Neural crest cell (in vitro differentiated cells): ENCODE data around the gene SHISA8. TPM values are rescaled to one million over a fixed set of nuclear protein-coding genes. Genes with fewer than 3 reads are reported as not detected.

Experiments used
- DNase-seq: peaks from one replicate; pipeline ENCODE4 v3.0.0; 2021; ENCODE audit warnings: low read depth, mixed read lengths, low spot score
- H3K27ac Mint-ChIP-seq: one replicate; pipeline ENCODE4 v1.8.0; 2021; ENCODE audit warnings: mild to moderate bottlenecking, mixed read lengths; ENCODE audit not compliant: unreplicated experiment
- H3K27me3 Mint-ChIP-seq: 2 replicates; pipeline ENCODE4 v1.8.0; 2021; ENCODE audit warnings: low read depth, mild to moderate bottlenecking, mixed read lengths
- H3K36me3 Mint-ChIP-seq: 2 replicates; pipeline ENCODE4 v1.8.0; 2021; ENCODE audit warnings: low read depth, mild to moderate bottlenecking, mixed read lengths
- H3K4me1 Mint-ChIP-seq: 2 replicates; pipeline ENCODE4 v1.8.0; 2021; ENCODE audit warnings: mixed read lengths
- H3K4me3 Mint-ChIP-seq: one replicate; pipeline ENCODE4 v1.8.0; 2021; ENCODE audit warnings: mild to moderate bottlenecking, mixed read lengths
- H3K9me3 Mint-ChIP-seq: 2 replicates; pipeline ENCODE4 v1.8.0; 2021; ENCODE audit warnings: mixed read lengths
- CTCF ChIP-seq: fragments of 200-600 bp; sonication (generic); conservative IDR thresholded peaks from 2 replicates; pipeline ENCODE4 v1.5.0; 2021; ENCODE audit warnings: antibody characterized with exemption, mild to moderate bottlenecking
- total RNA-seq: library from RNA; stranded (reverse); gene quantifications from 2 replicates; pipeline ENCODE4 v1.2.1, GENCODE V29; 2021

The SHISA8 gene
- total RNA-seq, 1 donor from 2014 or later = 0.19 TPM

GRCh38 chr22:41883400-41883799 is 31.5 kb downstream of the SHISA8 start:
- no peaks in the 10 kb centered on the region for H3K9me3 Mint-ChIP-seq
- no peak for TF ChIP-seq CTCF
- peaks cover 33% of the 10 kb centered on the region for H3K36me3 Mint-ChIP-seq
- no peak overlapping the region for H3K4me3 Mint-ChIP-seq
- DNase-seq = no peak
- H3K27ac Mint-ChIP-seq = no peak overlapping the region
- no peaks in the 10 kb centered on the region for H3K27me3 Mint-ChIP-seq
- no peaks in the 10 kb centered on the region for H3K4me1 Mint-ChIP-seq

GRCh38 chr22:41880653-41881052 is 34.2 kb downstream of the SHISA8 start:
- no peak for DNase-seq
- Mint-ChIP-seq H3K9me3 (no peaks in the 10 kb centered on the region), H3K27ac (no peak overlapping the region), H3K4me3 (no peak overlapping the region), H3K4me1 (no peaks in the 10 kb centered on the region), H3K36me3 (peaks cover 20% of the 10 kb centered on the region), H3K27me3 (no peaks in the 10 kb centered on the region)
- TF ChIP-seq CTCF = no peak

- DNase-seq = no peak
- no peaks in the 10 kb centered on the region for H3K27me3 Mint-ChIP-seq
- no peaks in the 10 kb centered on the region for H3K4me1 Mint-ChIP-seq
- no peak overlapping the region for H3K27ac Mint-ChIP-seq
- peaks cover 19% of the 10 kb centered on the region for H3K36me3 Mint-ChIP-seq
- no peaks in the 10 kb centered on the region for H3K9me3 Mint-ChIP-seq
- H3K4me3 Mint-ChIP-seq = no peak overlapping the region
- TF ChIP-seq CTCF = no peak
Measured at GRCh38 chr22:41876675-41877074, 38.2 kb downstream of the SHISA8 start.

- H3K27ac Mint-ChIP-seq = no peak overlapping the region
- no peak overlapping the region for H3K4me3 Mint-ChIP-seq
- TF ChIP-seq CTCF = no peak
- H3K9me3 Mint-ChIP-seq = no peaks in the 10 kb centered on the region
- DNase-seq = no peak
- H3K4me1 Mint-ChIP-seq = no peaks in the 10 kb centered on the region
- H3K27me3 Mint-ChIP-seq = no peaks in the 10 kb centered on the region
- peaks cover 17% of the 10 kb centered on the region for H3K36me3 Mint-ChIP-seq
Measured at GRCh38 chr22:41876275-41876674, 38.6 kb downstream of the SHISA8 start.

- no peak overlapping the region for H3K4me3 Mint-ChIP-seq
- H3K27ac Mint-ChIP-seq = no peak overlapping the region
- H3K9me3 Mint-ChIP-seq = no peaks in the 10 kb centered on the region
- no peaks in the 10 kb centered on the region for H3K4me1 Mint-ChIP-seq
- no peak for DNase-seq
- no peaks in the 10 kb centered on the region for H3K27me3 Mint-ChIP-seq
- peaks cover 18% of the 10 kb centered on the region for H3K36me3 Mint-ChIP-seq
- TF ChIP-seq CTCF = no peak
Measured at GRCh38 chr22:41875531-41876270, 39.2 kb downstream of the SHISA8 start.
